C4-2B (cell line): ENCODE measurements around the gene NDRG4.

Source experiments
- H3K27ac ChIP-seq: fragments of 450-650 bp; 2 replicates; pipeline ENCODE4 v1.5.1; 2017
- ZFX ChIP-seq: fragments of 450-650 bp; IDR thresholded peaks from 2 replicates; pipeline ENCODE4 v1.6.1; 2017
- TF ChIP-seq, protein P1 (sequence below): fragments of 450-650 bp; conservative IDR thresholded peaks from 2 replicates; pipeline ENCODE4 v1.5.1; 2017; ENCODE audit warnings: mild to moderate bottlenecking

NDRG4 gene

DNA sequence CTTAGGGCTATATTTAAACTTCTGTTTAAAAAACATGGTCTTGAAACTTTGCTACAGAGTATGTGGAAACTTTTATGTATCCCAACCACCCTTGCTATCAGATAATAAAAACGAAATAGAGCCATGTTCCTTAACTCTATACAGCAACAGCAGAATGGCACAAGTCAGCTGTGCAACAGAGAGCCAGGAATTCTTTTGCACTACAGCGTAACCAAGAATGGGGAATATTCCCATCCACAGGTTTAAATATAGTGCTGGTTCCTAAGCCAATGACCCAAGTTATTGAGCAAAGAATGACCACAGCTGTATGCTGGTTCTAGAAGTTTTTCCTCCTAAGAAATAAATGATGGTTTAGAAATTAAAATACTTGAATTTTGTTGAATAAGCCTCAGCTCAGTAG is 48.4 kb downstream of the NDRG4 start:
- H3K27ac ChIP-seq = no peak overlapping the region
- TF ChIP-seq ZFX = no peak
- TF ChIP-seq, protein P1, sequence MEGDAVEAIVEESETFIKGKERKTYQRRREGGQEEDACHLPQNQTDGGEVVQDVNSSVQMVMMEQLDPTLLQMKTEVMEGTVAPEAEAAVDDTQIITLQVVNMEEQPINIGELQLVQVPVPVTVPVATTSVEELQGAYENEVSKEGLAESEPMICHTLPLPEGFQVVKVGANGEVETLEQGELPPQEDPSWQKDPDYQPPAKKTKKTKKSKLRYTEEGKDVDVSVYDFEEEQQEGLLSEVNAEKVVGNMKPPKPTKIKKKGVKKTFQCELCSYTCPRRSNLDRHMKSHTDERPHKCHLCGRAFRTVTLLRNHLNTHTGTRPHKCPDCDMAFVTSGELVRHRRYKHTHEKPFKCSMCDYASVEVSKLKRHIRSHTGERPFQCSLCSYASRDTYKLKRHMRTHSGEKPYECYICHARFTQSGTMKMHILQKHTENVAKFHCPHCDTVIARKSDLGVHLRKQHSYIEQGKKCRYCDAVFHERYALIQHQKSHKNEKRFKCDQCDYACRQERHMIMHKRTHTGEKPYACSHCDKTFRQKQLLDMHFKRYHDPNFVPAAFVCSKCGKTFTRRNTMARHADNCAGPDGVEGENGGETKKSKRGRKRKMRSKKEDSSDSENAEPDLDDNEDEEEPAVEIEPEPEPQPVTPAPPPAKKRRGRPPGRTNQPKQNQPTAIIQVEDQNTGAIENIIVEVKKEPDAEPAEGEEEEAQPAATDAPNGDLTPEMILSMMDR = no peak

DNA sequence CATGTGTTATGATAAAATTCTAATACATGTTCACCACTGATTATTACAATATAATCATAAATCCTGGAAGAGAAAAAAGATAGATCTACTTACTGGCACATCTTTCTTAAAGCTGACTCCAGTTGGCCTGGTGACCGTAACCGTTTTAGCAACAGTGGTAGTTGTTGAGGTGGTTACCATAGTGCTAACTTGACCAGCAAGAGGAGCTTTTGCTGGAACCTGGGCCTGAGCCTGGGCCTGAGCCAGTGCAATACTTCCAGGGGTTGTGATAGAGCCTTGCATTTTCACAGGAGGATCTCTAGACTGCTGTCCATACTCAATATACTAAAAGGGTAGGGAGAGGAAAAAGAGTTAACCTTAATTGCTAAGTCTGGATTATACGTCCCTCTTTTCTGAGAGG is 51.6 kb downstream of the NDRG4 start:
- TF ChIP-seq ZFX = no peak
- TF ChIP-seq, protein P1 = no peak
- H3K27ac ChIP-seq = no peak overlapping the region

DNA sequence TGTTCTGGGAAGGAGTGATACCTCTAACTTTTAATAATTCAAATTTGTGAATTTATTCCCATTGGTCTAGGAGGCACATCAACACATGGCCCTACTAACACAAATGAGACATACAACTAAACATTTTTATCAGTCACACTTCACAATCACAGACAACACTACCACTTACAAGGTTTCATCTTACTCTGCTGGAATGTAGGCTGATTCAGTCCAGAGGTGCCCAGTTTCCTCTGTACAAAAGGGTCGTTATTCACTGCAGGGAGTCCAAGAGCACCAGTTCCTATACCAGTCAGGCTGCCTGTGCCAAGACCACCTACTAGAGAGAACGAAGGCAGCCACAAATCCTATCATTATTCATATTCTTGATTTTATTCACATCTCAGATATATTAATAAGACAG is 56.7 kb downstream of the NDRG4 start:
- H3K27ac ChIP-seq = no peak overlapping the region
- TF ChIP-seq ZFX = no peak
- TF ChIP-seq, protein P1 = no peak
